H9 (cell line): ENCODE measurements around the gene FIGNL2. TPM values are rescaled to one million over a fixed set of nuclear protein-coding genes. Genes with fewer than 3 reads are reported as not detected.

ENCODE experiments used
- DNase-seq: peaks from one replicate; pipeline ENCODE4 v3.0.0-alpha.2; 2017
- H2AFZ ChIP-seq: one replicate; pipeline ENCODE4 v1.6.1; 2013; ENCODE audit warnings: mild to moderate bottlenecking, low read length, control low read depth, moderate library complexity
- H2AK5ac ChIP-seq: 2 replicates; pipeline ENCODE4 v1.6.1; 2013; ENCODE audit warnings: low read length, control low read depth, mixed read lengths; ENCODE audit not compliant: insufficient read length
- H2BK120ac ChIP-seq: one replicate; pipeline ENCODE4 v1.6.1; 2013; ENCODE audit warnings: low read depth, mild to moderate bottlenecking, low read length, control low read depth, inconsistent platforms; ENCODE audit not compliant: poor library complexity, severe bottlenecking
- H2BK12ac ChIP-seq: 2 replicates; pipeline ENCODE4 v1.6.1; 2013; ENCODE audit warnings: low read length, control low read depth, mixed read lengths, low read depth; ENCODE audit not compliant: insufficient read length
- H2BK15ac ChIP-seq: 2 replicates; pipeline ENCODE4 v1.6.1; 2013; ENCODE audit warnings: low read depth, low read length, control low read depth
- H2BK20ac ChIP-seq: one replicate; pipeline ENCODE4 v1.6.1; 2013; ENCODE audit warnings: low read depth, mild to moderate bottlenecking, low read length, control low read depth, inconsistent platforms; ENCODE audit not compliant: poor library complexity, severe bottlenecking
- H2BK5ac ChIP-seq: 2 replicates; pipeline ENCODE4 v1.6.1; 2013; ENCODE audit warnings: low read length, control low read depth, mixed read lengths; ENCODE audit not compliant: insufficient read length
- H3K14ac ChIP-seq: 2 replicates; pipeline ENCODE4 v1.6.1; 2013; ENCODE audit warnings: low read length, control low read depth; ENCODE audit not compliant: insufficient read depth
- H3K18ac ChIP-seq: 2 replicates; pipeline ENCODE4 v1.6.1; 2013; ENCODE audit warnings: low read depth, mild to moderate bottlenecking, mixed read lengths, low read length, control low read depth; ENCODE audit not compliant: insufficient read length
- H3K23ac ChIP-seq: 2 replicates; pipeline ENCODE4 v1.6.1; 2013; ENCODE audit warnings: low read length, control low read depth, mixed read lengths, low read depth; ENCODE audit not compliant: insufficient read length
- H3K23me2 ChIP-seq: 2 replicates; pipeline ENCODE4 v1.6.1; 2013; ENCODE audit warnings: low read depth, mild to moderate bottlenecking, mixed read lengths, low read length, control low read depth; ENCODE audit not compliant: insufficient read length, poor library complexity, severe bottlenecking
- H3K27ac ChIP-seq: 2 replicates; pipeline ENCODE4 v1.5.1; 2013; ENCODE audit warnings: low read length, control low read depth, mixed read lengths, low read depth; ENCODE audit not compliant: insufficient read length
- H3K27me3 ChIP-seq: 2 replicates; pipeline ENCODE4 v1.6.1; 2013; ENCODE audit warnings: low read length, control low read depth, inconsistent platforms; ENCODE audit not compliant: insufficient read depth
- H3K4ac ChIP-seq: 2 replicates; pipeline ENCODE4 v1.6.1; 2013; ENCODE audit warnings: low read depth, mild to moderate bottlenecking, control low read depth, inconsistent platforms, low read length, moderate library complexity
- H3K4me1 ChIP-seq: 2 replicates; pipeline ENCODE4 v1.6.1; 2013; ENCODE audit warnings: low read length, control low read depth, inconsistent platforms; ENCODE audit not compliant: insufficient read depth
- H3K4me2 ChIP-seq: 2 replicates; pipeline ENCODE4 v1.6.1; 2013; ENCODE audit warnings: low read length, control low read depth, mixed read lengths; ENCODE audit not compliant: insufficient read length, insufficient read depth
- H3K56ac ChIP-seq: 2 replicates; pipeline ENCODE4 v1.6.1; 2013; ENCODE audit warnings: low read depth, mild to moderate bottlenecking, mixed read lengths, low read length, control low read depth; ENCODE audit not compliant: insufficient read length
- H3K79me1 ChIP-seq: 2 replicates; pipeline ENCODE4 v1.6.1; 2013; ENCODE audit warnings: low read depth, mild to moderate bottlenecking, moderate library complexity, low read length, control low read depth, inconsistent platforms; ENCODE audit not compliant: insufficient read depth, poor library complexity, severe bottlenecking
- H3K79me2 ChIP-seq: 2 replicates; pipeline ENCODE4 v1.6.1; 2013; ENCODE audit warnings: low read length, control low read depth, inconsistent platforms; ENCODE audit not compliant: insufficient read depth
- H3K9ac ChIP-seq: 2 replicates; pipeline ENCODE4 v1.6.1; 2013; ENCODE audit warnings: low read length, control low read depth, mixed read lengths; ENCODE audit not compliant: insufficient read length; ENCODE audit errors: extremely low read depth
- H3K9me3 ChIP-seq: one replicate; pipeline ENCODE4 v1.6.1; 2013; ENCODE audit warnings: low read depth, low read length, inconsistent platforms; ENCODE audit not compliant: control insufficient read depth
- H3T11ph ChIP-seq: one replicate; pipeline ENCODE4 v1.6.1; 2013; ENCODE audit warnings: mild to moderate bottlenecking, low read length, control low read depth, inconsistent platforms
- H4K20me1 ChIP-seq: one replicate; pipeline ENCODE4 v1.6.1; 2013; ENCODE audit not compliant: control insufficient read depth, insufficient read length, insufficient read depth
- H4K5ac ChIP-seq: 2 replicates; pipeline ENCODE4 v1.6.1; 2013; ENCODE audit warnings: low read depth, mild to moderate bottlenecking, mixed read lengths, low read length, control low read depth; ENCODE audit not compliant: insufficient read length
- H4K8ac ChIP-seq: replicated peaks from 2 replicates; pipeline ENCODE4 v1.6.1; 2013; ENCODE audit warnings: low read length, control low read depth, mixed read lengths, low read depth; ENCODE audit not compliant: insufficient read length
- H4K91ac ChIP-seq: 2 replicates; pipeline ENCODE4 v1.6.1; 2013; ENCODE audit warnings: low read depth, mild to moderate bottlenecking, moderate library complexity, mixed read lengths, low read length, control low read depth; ENCODE audit not compliant: insufficient read length
- H3K27ac Mint-ChIP-seq, 3 experiments: 2 replicates in 2 of 3; 3 replicates in 1 of 3; pipeline ENCODE4 v1.8.0; 2020 to 2021; ENCODE audit warnings: mixed read lengths in 3 of 3, mild to moderate bottlenecking in 1 of 3, moderate library complexity in 1 of 3
- H3K27me3 Mint-ChIP-seq: 2 replicates; pipeline ENCODE4 v1.8.0; 2021; ENCODE audit warnings: low read depth, mild to moderate bottlenecking, moderate library complexity, mixed read lengths
- H3K36me3 Mint-ChIP-seq, 3 experiments: 2 replicates in 2 of 3; 3 replicates in 1 of 3; pipeline ENCODE4 v1.8.0; 2020 to 2021; ENCODE audit warnings: low read depth in 3 of 3, mixed read lengths in 3 of 3; ENCODE audit not compliant: insufficient read depth in 1 of 3
- H3K4me1 Mint-ChIP-seq, 2 experiments: 2 replicates each; pipeline ENCODE4 v1.8.0; 2020; ENCODE audit warnings: mixed read lengths in 2 of 2
- H3K4me3 Mint-ChIP-seq, 2 experiments: 2 replicates in 1 of 2; 3 replicates in 1 of 2; pipeline ENCODE4 v1.8.0; 2020 to 2021; ENCODE audit warnings: mild to moderate bottlenecking in 2 of 2, mixed read lengths in 2 of 2, moderate library complexity in 1 of 2
- H3K9me3 Mint-ChIP-seq, 2 experiments: 2 replicates in 1 of 2; 3 replicates in 1 of 2; pipeline ENCODE4 v1.8.0; 2020; ENCODE audit warnings: mild to moderate bottlenecking in 2 of 2, mixed read lengths in 2 of 2, moderate library complexity in 1 of 2
- CTCF ChIP-seq: fragments of 200-600 bp; sonication (generic); conservative IDR thresholded peaks from 3 replicates; pipeline ENCODE4 v1.8.0; 2021; ENCODE audit warnings: antibody characterized with exemption, mild to moderate bottlenecking
- WGBS: extraction: QIAGEN DNeasy Blood & Tissue Kit; methylation state at CpG from one replicate; pipeline ENCODE4 v1.1.7; 2013; ENCODE audit warnings: missing lambda C conversion rate, low lambda C conversion rate, mixed read lengths; ENCODE audit not compliant: insufficient read length; ENCODE audit errors: extremely low coverage; 5-methylcytosine and 5-hydroxymethylcytosine counted together
- total RNA-seq: library from RNA; stranded (reverse); gene quantifications from 2 replicates; pipeline ENCODE4 v1.2.1, GENCODE V29; 2021

Gene FIGNL2
- total RNA-seq, 1 experiment from 2014 or later: 19.7 TPM

GRCh38 chr12:51793201-51793600 lies 55.3 kb downstream of the FIGNL2 start:
- Mint-ChIP-seq H3K27me3 (no peaks in the 10 kb centered on the region), H3K27ac (no peak overlapping the region), H3K36me3 (peaks cover 27 to 79% (median 61%) of the 10 kb centered on the region in 3 experiments; a peak in 6 of 7 replicates), H3K9me3 (no peaks in the 10 kb centered on the region), H3K4me3 (no peak overlapping the region), H3K4me1 (no peaks in the 10 kb centered on the region)
- no peak overlapping the region for H4K91ac ChIP-seq
- H3K9ac ChIP-seq: no peak overlapping the region
- WGBS: no CpG with 5 or more reads among the region's 1 CpG
- H2AFZ ChIP-seq: no peak overlapping the region
- H3K14ac ChIP-seq: no peak overlapping the region
- no peak overlapping the region for H2BK5ac ChIP-seq
- H3K27me3 ChIP-seq: no peaks in the 10 kb centered on the region
- no peaks in the 10 kb centered on the region for H3K23me2 ChIP-seq
- H2AK5ac ChIP-seq: no peak overlapping the region
- no peak overlapping the region for H4K5ac ChIP-seq
- no peak overlapping the region for H3K56ac ChIP-seq
- no peak overlapping the region for H2BK120ac ChIP-seq
- no peak overlapping the region for H3K27ac ChIP-seq
- no peak overlapping the region for H2BK20ac ChIP-seq
- no peak for TF ChIP-seq CTCF
- no peak overlapping the region for H3K4me2 ChIP-seq
- H3T11ph ChIP-seq: no peak overlapping the region
- H2BK12ac ChIP-seq: no peak overlapping the region
- H3K4ac ChIP-seq: no peak overlapping the region
- H4K8ac ChIP-seq: no peak overlapping the region
- no peaks in the 10 kb centered on the region for H4K20me1 ChIP-seq
- no peaks in the 10 kb centered on the region for H3K4me1 ChIP-seq
- no peaks in the 10 kb centered on the region for H3K9me3 ChIP-seq
- no peak for DNase-seq
- no peak overlapping the region for H3K23ac ChIP-seq
- no peaks in the 10 kb centered on the region for H3K79me2 ChIP-seq
- no peak overlapping the region for H2BK15ac ChIP-seq
- H3K18ac ChIP-seq: no peak overlapping the region
- H3K79me1 ChIP-seq: no peaks in the 10 kb centered on the region
